Vagina (tissue), 2 donors: ENCODE results near the gene TMEM214. TPM values are rescaled to one million over a fixed set of nuclear protein-coding genes. Genes with fewer than 3 reads are reported as not detected.

Experiments
- DNase-seq, 2 donors: peaks; one replicate each; pipeline ENCODE4 v3.0.0-alpha.2; 2017; ENCODE audit errors: extremely low spot score in 2 of 2
- H3K27ac ChIP-seq: fragments of 200-600 bp; sonication (generic); one replicate; pipeline ENCODE4 v1.5.1; 2019
- H3K27me3 ChIP-seq: fragments of 200-600 bp; sonication (generic); one replicate; pipeline ENCODE4 v1.5.1; 2019
- H3K36me3 ChIP-seq, 2 donors: fragments of 200-600 bp; sonication (generic); one replicate each; pipeline ENCODE4 v1.5.1; 2017 to 2019
- H3K4me1 ChIP-seq: fragments of 200-600 bp; sonication (generic); one replicate; pipeline ENCODE4 v1.5.1; 2019
- H3K4me3 ChIP-seq, 2 donors: fragments of 200-600 bp; sonication (generic); 1 replicate in 1 of 2; 2 replicates in 1 of 2; pipeline ENCODE4 v1.5.1; 2016 to 2019
- H3K9me3 ChIP-seq: fragments of 200-600 bp; sonication (generic); one replicate; pipeline ENCODE4 v1.5.1; 2019
- CTCF ChIP-seq, 3 experiments: fragments of 450-650 bp in 2 of 3; fragments of 200-600 bp in 1 of 3; sonication (generic) in 1 of 3; IDR thresholded peaks; one replicate each; pipeline ENCODE4 v1.5.1; 2017 to 2019; ENCODE audit warnings: antibody characterized with exemption in 3 of 3, mild to moderate bottlenecking in 2 of 3, moderate library complexity in 2 of 3
- POLR2A ChIP-seq, 2 donors: fragments of 450-650 bp; IDR thresholded peaks; one replicate each; pipeline ENCODE4 v1.6.1; 2017; ENCODE audit warnings: antibody characterized with exemption in 2 of 2, mild to moderate bottlenecking in 2 of 2, moderate library complexity in 2 of 2
- POLR2AphosphoS5 ChIP-seq, 2 donors: sonication (generic); formaldehyde crosslinking; IDR thresholded peaks; one replicate each; pipeline ENCODE4 v1.9.0; 2017; ENCODE audit warnings: antibody characterized with exemption in 2 of 2, mild to moderate bottlenecking in 2 of 2, low read depth in 1 of 2; ENCODE audit not compliant: insufficient read depth in 1 of 2
- intact Hi-C: fragments of 100-400 bp; cut with DNase I; formaldehyde crosslinking; loops from one replicate; pipeline ENCODE4 v1.15.1; 2023
- total RNA-seq: library from RNA; depleted of rRNA; stranded (reverse); fragments of >200 nt; gene quantifications from one replicate; pipeline ENCODE4 v1.2.3, GENCODE V29; 2016

The TMEM214 gene
- total RNA-seq, 1 donor from 2014 or later = 53.3 TPM

- no peaks in the 10 kb centered on the region for H3K9me3 ChIP-seq
- TF ChIP-seq CTCF (IDR thresholded peaks at IDR 0.05) = no peak
- no peak for TF ChIP-seq POLR2AphosphoS5 (IDR thresholded peaks at IDR 0.05; ENCODE audit: insufficient read depth in 1 of 2, low read depth in 1 of 2)
- TF ChIP-seq POLR2A (IDR thresholded peaks at IDR 0.05) = no peak
- intact Hi-C loops = no loop called here
- no peaks in the 10 kb centered on the region for H3K4me1 ChIP-seq
- peaks cover 0 to 34% of the 10 kb centered on the region in 2 donors for H3K36me3 ChIP-seq
- no peak overlapping the region for H3K4me3 ChIP-seq
- DNase-seq = no peak
- H3K27ac ChIP-seq = no peak overlapping the region
- no peaks in the 10 kb centered on the region for H3K27me3 ChIP-seq
Observed at GRCh38 chr2:27042985-27043634, 10.3 kb downstream of the TMEM214 start.

- no peaks in the 10 kb centered on the region for H3K27me3 ChIP-seq
- peaks cover 0 to 13% of the 10 kb centered on the region in 2 donors for H3K36me3 ChIP-seq
- peak overlapping the region; percentile 95 for H3K27ac ChIP-seq
- peaks cover 22% of the 10 kb centered on the region for H3K4me1 ChIP-seq
- H3K9me3 ChIP-seq = no peaks in the 10 kb centered on the region
- H3K4me3 ChIP-seq = peak overlapping the region; percentile 71 to 93
- DNase-seq = no peak
- TF ChIP-seq CTCF (IDR thresholded peaks at IDR 0.05) (no peak), POLR2AphosphoS5 (IDR thresholded peaks at IDR 0.05; ENCODE audit: insufficient read depth in 1 of 2, low read depth in 1 of 2) (no peak), POLR2A (IDR thresholded peaks at IDR 0.05) (no peak)
- intact Hi-C loops = loop anchor here (2.0 kb wide), 1 partner anchor 37 kb away; the partner anchor contains the start of gene KHK
Observed at GRCh38 chr2:27049422-27050280, 16.9 kb downstream of the TMEM214 start.

GRCh38 chr2:27050281-27050995 is 17.7 kb downstream of the TMEM214 start:
- H3K4me1 ChIP-seq = peaks cover 22% of the 10 kb centered on the region
- intact Hi-C loops = loop anchor here (2.0 kb wide), 1 partner anchor 36 kb away; the partner anchor contains the start of gene KHK
- peaks cover 0 to 21% of the 10 kb centered on the region in 2 donors for H3K36me3 ChIP-seq
- TF ChIP-seq POLR2AphosphoS5 (IDR thresholded peaks at IDR 0.05; ENCODE audit: insufficient read depth in 1 of 2, low read depth in 1 of 2) = peak; percentile 64 to 79
- peak in 1 of 3 experiments; percentile 61 for TF ChIP-seq CTCF (IDR thresholded peaks at IDR 0.05)
- no peak for TF ChIP-seq POLR2A (IDR thresholded peaks at IDR 0.05)
- DNase-seq = peak in 1 of 2 donors; percentile 98
- H3K4me3 ChIP-seq = peak overlapping the region; percentile 71 to 93
- peak overlapping the region; percentile 95 for H3K27ac ChIP-seq
- no peaks in the 10 kb centered on the region for H3K27me3 ChIP-seq
- H3K9me3 ChIP-seq = no peaks in the 10 kb centered on the region

- intact Hi-C loops = loop anchor here (2.0 kb wide), 1 partner anchor 36 kb away; the partner anchor contains the start of gene KHK
- Histone ChIP-seq H3K4me1 (peaks cover 22% of the 10 kb centered on the region), H3K9me3 (no peaks in the 10 kb centered on the region), H3K4me3 (peak within 1 kb of the TSS; percentile 71 to 93), H3K27ac (peak within 1 kb of the TSS; percentile 95), H3K27me3 (no peaks in the 10 kb centered on the region), H3K36me3 (peaks cover 0 to 29% of the 10 kb centered on the region in 2 donors)
- TF ChIP-seq POLR2AphosphoS5 (IDR thresholded peaks at IDR 0.05; ENCODE audit: insufficient read depth in 1 of 2, low read depth in 1 of 2) = peak; percentile 17 to 95
- peak in 1 of 2 donors; percentile 54 for TF ChIP-seq POLR2A (IDR thresholded peaks at IDR 0.05)
- no peak for TF ChIP-seq CTCF (IDR thresholded peaks at IDR 0.05)
- DNase-seq = peak in 1 of 2 donors; percentile 96
Observed at GRCh38 chr2:27050996-27051901, 18.5 kb downstream of the TMEM214 start, which contains the start of gene AGBL5. Gene AGBL5, plus strand, starts transcription at chr2:27051668. Its CDS starts 1,291 bp downstream, at chr2:27052959.
